ENCODE results near the gene DHCR7. TPM values are rescaled to one million over a fixed set of nuclear protein-coding genes. Genes with fewer than 3 reads are reported as not detected.
A peak's percentile ranks its signal among the peaks of the same experiment; 100 is the strongest.

Gene DHCR7
- total and polyA plus RNA-seq, 4 donors = 32.3 to 115 (median 72.4) TPM

GRCh38 chr11:71450939-71451338, 2.7 kb upstream of the DHCR7 start:
- WGBS (ENCODE audit: insufficient coverage) = 63% methylated on average over 1 of the region's 3 CpGs
- Histone ChIP-seq H3K9me3 (ENCODE audit: control insufficient read depth, insufficient read depth, low read length) (no peaks in the 10 kb centered on the region), H3K27me3 (ENCODE audit: control insufficient read depth, insufficient read depth, low read length) (no peaks in the 10 kb centered on the region), H3K4me1 (ENCODE audit: control insufficient read depth, insufficient read depth, low read length) (peaks cover 44% of the 10 kb centered on the region), H3K27ac (ENCODE audit: low read depth, low read length) (no peak overlapping the region), H3K4me3 (ENCODE audit: low read depth, low read length) (no peak overlapping the region), H3K36me3 (ENCODE audit: control insufficient read depth, insufficient read depth, low read length) (no peaks in the 10 kb centered on the region)
- DNase-seq (ENCODE audit: low read depth in 4 of 6, low spot score in 6 of 6) = peak in 1 of 6 donors; percentile 52

DNA sequence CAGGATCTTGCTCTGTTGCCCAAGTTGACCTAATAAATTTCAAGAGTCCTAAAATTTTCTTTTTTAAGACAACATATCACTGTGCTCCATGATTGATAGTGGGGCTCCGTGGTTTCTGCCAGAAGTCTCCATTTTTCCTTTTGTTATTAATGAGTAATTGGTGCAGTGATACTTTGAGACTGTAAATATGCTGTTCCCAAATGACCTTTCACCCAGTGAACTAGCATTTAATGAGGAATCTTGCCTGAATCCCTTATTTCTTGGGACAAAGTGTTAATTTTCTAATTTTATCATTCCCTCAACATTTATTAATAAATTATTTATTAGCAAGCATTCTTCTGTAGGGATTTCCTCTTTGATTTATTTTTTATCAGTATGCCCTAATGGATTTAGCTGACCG, 2.3 kb upstream of the DHCR7 start:
- Histone ChIP-seq H3K36me3 (ENCODE audit: control insufficient read depth, insufficient read depth, low read length) (no peaks in the 10 kb centered on the region), H3K27ac (ENCODE audit: low read depth, low read length) (no peak overlapping the region), H3K4me1 (ENCODE audit: control insufficient read depth, insufficient read depth, low read length) (peaks cover 44% of the 10 kb centered on the region), H3K9me3 (ENCODE audit: control insufficient read depth, insufficient read depth, low read length) (no peaks in the 10 kb centered on the region), H3K4me3 (ENCODE audit: low read depth, low read length) (no peak overlapping the region), H3K27me3 (ENCODE audit: control insufficient read depth, insufficient read depth, low read length) (no peaks in the 10 kb centered on the region)
- no peak for DNase-seq (ENCODE audit: low read depth in 4 of 6, low spot score in 6 of 6)
- WGBS (ENCODE audit: insufficient coverage) = 100% methylated on average over 1 of the region's 2 CpGs

DNA sequence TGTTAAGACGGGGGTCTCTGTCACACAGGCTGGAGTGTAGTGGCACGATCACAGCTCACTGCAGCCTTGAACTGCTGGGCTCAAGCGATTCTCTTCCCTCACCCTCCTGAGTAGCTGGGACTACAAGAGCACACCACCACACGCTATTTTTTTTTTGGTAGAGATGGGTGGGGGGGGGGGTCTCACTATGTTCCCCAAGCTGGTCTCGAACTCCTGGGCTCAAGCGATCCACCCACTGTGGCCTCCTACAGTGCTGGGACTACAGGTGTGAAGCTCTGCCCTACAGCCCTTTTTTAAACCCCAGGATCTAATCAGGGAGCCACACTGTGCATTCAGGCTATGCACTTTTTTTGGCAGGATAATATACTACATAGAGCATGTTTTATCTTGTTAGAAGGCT, 1.4 kb upstream of the DHCR7 start:
- 14% methylated on average over 2 of the region's 6 CpGs for WGBS (ENCODE audit: insufficient coverage)
- Histone ChIP-seq H3K27me3 (ENCODE audit: control insufficient read depth, insufficient read depth, low read length) (no peaks in the 10 kb centered on the region), H3K4me3 (ENCODE audit: low read depth, low read length) (peak overlapping the region; percentile 94), H3K9me3 (ENCODE audit: control insufficient read depth, insufficient read depth, low read length) (no peaks in the 10 kb centered on the region), H3K4me1 (ENCODE audit: control insufficient read depth, insufficient read depth, low read length) (peaks cover 43% of the 10 kb centered on the region), H3K27ac (ENCODE audit: low read depth, low read length) (no peak overlapping the region), H3K36me3 (ENCODE audit: control insufficient read depth, insufficient read depth, low read length) (peaks cover 7% of the 10 kb centered on the region)
- peak in 1 of 6 donors; percentile 17 for DNase-seq (ENCODE audit: low read depth in 4 of 6, low spot score in 6 of 6)

DNA sequence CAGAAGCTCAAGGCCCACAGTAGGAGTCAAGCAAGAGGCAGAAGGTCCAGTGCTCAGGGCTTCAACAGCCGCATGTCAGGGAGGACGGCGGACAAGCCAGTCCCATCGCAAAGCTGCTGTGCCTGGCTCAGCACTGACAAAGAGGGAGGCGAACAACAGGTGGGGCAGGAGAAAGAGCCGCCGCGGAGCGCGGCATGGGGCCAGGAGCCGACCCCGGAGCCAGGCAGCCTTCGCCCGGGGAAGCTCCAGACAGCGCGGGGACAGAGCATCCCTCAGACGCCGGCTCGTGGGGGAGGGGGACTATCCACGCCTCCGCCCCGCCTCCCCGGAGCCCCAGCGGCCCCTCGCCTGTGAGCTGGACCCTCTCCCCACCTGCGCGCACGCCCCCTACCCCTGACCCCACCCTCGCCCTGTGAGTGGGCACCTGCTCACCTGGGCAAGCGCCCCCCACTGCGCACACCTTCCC, 369 bp downstream of the DHCR7 start:
- H3K27ac ChIP-seq (ENCODE audit: low read depth, low read length) = peak overlapping the region; percentile 71
- H3K4me1 ChIP-seq (ENCODE audit: control insufficient read depth, insufficient read depth, low read length) = peaks cover 35% of the 10 kb centered on the region
- no peaks in the 10 kb centered on the region for H3K27me3 ChIP-seq (ENCODE audit: control insufficient read depth, insufficient read depth, low read length)
- WGBS (ENCODE audit: insufficient coverage) = under 1% methylated on average over 25 of the region's 31 CpGs
- H3K36me3 ChIP-seq (ENCODE audit: control insufficient read depth, insufficient read depth, low read length) = peaks cover 23% of the 10 kb centered on the region
- peak in 2 of 6 donors; percentile 66 for DNase-seq (ENCODE audit: low read depth in 4 of 6, low spot score in 6 of 6)
- H3K9me3 ChIP-seq (ENCODE audit: control insufficient read depth, insufficient read depth, low read length) = no peaks in the 10 kb centered on the region
- peak overlapping the region; percentile 94 for H3K4me3 ChIP-seq (ENCODE audit: low read depth, low read length)

- no peaks in the 10 kb centered on the region for H3K9me3 ChIP-seq (ENCODE audit: control insufficient read depth, insufficient read depth, low read length)
- peaks cover 32% of the 10 kb centered on the region for H3K4me1 ChIP-seq (ENCODE audit: control insufficient read depth, insufficient read depth, low read length)
- DNase-seq (ENCODE audit: low read depth in 4 of 6, low spot score in 6 of 6) = peak in 1 of 6 donors; percentile 18
- peaks cover 29% of the 10 kb centered on the region for H3K36me3 ChIP-seq (ENCODE audit: control insufficient read depth, insufficient read depth, low read length)
- H3K27me3 ChIP-seq (ENCODE audit: control insufficient read depth, insufficient read depth, low read length) = no peaks in the 10 kb centered on the region
- peak overlapping the region; percentile 71 for H3K27ac ChIP-seq (ENCODE audit: low read depth, low read length)
- peak overlapping the region; percentile 94 for H3K4me3 ChIP-seq (ENCODE audit: low read depth, low read length)
- WGBS (ENCODE audit: insufficient coverage) = 35% methylated on average over 6 of the region's 9 CpGs
Measured at GRCh38 chr11:71446942-71447688, 1.1 kb downstream of the DHCR7 start.

- no peaks in the 10 kb centered on the region for H3K9me3 ChIP-seq (ENCODE audit: control insufficient read depth, insufficient read depth, low read length)
- H3K36me3 ChIP-seq (ENCODE audit: control insufficient read depth, insufficient read depth, low read length) = peaks cover 39% of the 10 kb centered on the region
- no peak overlapping the region for H3K27ac ChIP-seq (ENCODE audit: low read depth, low read length)
- no peaks in the 10 kb centered on the region for H3K27me3 ChIP-seq (ENCODE audit: control insufficient read depth, insufficient read depth, low read length)
- H3K4me3 ChIP-seq (ENCODE audit: low read depth, low read length) = no peak overlapping the region
- peaks cover 26% of the 10 kb centered on the region for H3K4me1 ChIP-seq (ENCODE audit: control insufficient read depth, insufficient read depth, low read length)
- no CpG with 5 or more reads among the region's 1 CpG for WGBS (ENCODE audit: insufficient coverage)
- no peak for DNase-seq (ENCODE audit: low read depth in 4 of 6, low spot score in 6 of 6)
Measured at GRCh38 chr11:71446150-71446549, 2.0 kb downstream of the DHCR7 start.

GRCh38 chr11:71444811-71445210, 3.4 kb downstream of the DHCR7 start:
- Histone ChIP-seq H3K4me3 (ENCODE audit: low read depth, low read length) (no peak overlapping the region), H3K27me3 (ENCODE audit: control insufficient read depth, insufficient read depth, low read length) (no peaks in the 10 kb centered on the region), H3K27ac (ENCODE audit: low read depth, low read length) (no peak overlapping the region), H3K36me3 (ENCODE audit: control insufficient read depth, insufficient read depth, low read length) (peaks cover 52% of the 10 kb centered on the region), H3K4me1 (ENCODE audit: control insufficient read depth, insufficient read depth, low read length) (peaks cover 26% of the 10 kb centered on the region), H3K9me3 (ENCODE audit: control insufficient read depth, insufficient read depth, low read length) (no peaks in the 10 kb centered on the region)
- DNase-seq (ENCODE audit: low read depth in 4 of 6, low spot score in 6 of 6) = no peak
- 98% methylated on average over 4 of the region's 6 CpGs for WGBS (ENCODE audit: insufficient coverage)

DNA sequence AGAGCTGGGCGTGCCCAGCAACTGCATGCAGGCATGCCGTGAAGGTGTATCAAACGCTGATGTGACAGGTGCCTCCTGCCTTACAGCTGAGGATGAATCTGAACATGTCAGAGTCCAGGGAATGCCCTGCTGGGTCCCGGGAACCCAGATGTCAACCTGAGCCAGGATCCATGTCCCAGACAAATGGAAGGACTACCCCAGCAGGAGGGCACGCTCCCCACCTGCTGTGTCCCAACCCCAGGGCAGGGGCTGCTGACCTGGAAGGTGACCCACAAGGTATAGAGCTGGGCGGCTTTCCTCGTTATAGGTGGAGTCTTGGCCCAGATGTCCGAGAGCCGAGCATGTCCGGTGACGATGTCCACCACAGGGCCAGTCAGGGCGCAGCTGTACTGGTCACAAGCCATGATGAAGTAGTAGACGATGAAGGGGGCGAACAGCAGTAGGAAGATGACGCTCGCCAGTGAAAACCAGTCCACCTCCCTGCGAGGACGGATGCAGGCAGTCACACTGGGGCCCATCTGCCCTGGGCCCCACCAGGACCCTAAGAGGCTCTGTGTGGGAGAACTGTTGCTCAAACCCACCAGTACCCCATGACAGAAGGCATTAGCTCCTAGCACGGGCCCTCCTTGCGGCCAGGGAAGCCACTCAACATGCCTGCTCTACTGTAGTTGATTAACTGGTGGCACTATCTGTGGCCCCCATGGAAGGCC, 4.3 kb downstream of the DHCR7 start:
- no peak overlapping the region for H3K27ac ChIP-seq (ENCODE audit: low read depth, low read length)
- H3K9me3 ChIP-seq (ENCODE audit: control insufficient read depth, insufficient read depth, low read length) = no peaks in the 10 kb centered on the region
- no peaks in the 10 kb centered on the region for H3K27me3 ChIP-seq (ENCODE audit: control insufficient read depth, insufficient read depth, low read length)
- no peak overlapping the region for H3K4me3 ChIP-seq (ENCODE audit: low read depth, low read length)
- peaks cover 18% of the 10 kb centered on the region for H3K4me1 ChIP-seq (ENCODE audit: control insufficient read depth, insufficient read depth, low read length)
- WGBS (ENCODE audit: insufficient coverage) = 92% methylated on average over 20 of the region's 20 CpGs
- DNase-seq (ENCODE audit: low read depth in 4 of 6, low spot score in 6 of 6) = no peak
- peaks cover 62% of the 10 kb centered on the region for H3K36me3 ChIP-seq (ENCODE audit: control insufficient read depth, insufficient read depth, low read length)

DNA sequence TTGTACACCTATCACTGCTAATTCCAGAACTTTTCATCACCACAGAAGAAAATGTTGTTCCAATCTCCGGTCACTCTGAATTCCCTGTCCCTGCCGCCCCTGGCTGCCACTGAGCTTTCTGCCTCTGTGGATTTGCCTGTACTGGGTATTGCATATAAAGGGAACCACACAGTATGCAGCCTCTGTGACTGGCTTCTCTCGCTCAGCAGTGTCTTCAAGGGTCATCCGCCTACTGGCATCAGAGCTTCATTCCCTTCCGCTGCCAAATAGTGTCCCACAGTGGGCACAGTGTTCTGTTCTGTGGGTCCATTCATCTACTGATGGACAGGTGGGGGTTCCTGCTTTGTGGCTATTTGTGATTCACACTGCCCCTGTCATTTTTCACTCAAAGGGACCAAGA, 5.3 kb downstream of the DHCR7 start:
- no peak overlapping the region for H3K27ac ChIP-seq (ENCODE audit: low read depth, low read length)

More for the DNA sequence above, 5.3 kb downstream of the DHCR7 start:
- H3K9me3 ChIP-seq (ENCODE audit: control insufficient read depth, insufficient read depth, low read length) = no peaks in the 10 kb centered on the region
- H3K4me1 ChIP-seq (ENCODE audit: control insufficient read depth, insufficient read depth, low read length) = peaks cover 13% of the 10 kb centered on the region
- DNase-seq (ENCODE audit: low read depth in 4 of 6, low spot score in 6 of 6) = peak in 1 of 6 donors; percentile 29
- no peak overlapping the region for H3K4me3 ChIP-seq (ENCODE audit: low read depth, low read length)
- H3K27me3 ChIP-seq (ENCODE audit: control insufficient read depth, insufficient read depth, low read length) = no peaks in the 10 kb centered on the region
- peaks cover 72% of the 10 kb centered on the region for H3K36me3 ChIP-seq (ENCODE audit: control insufficient read depth, insufficient read depth, low read length)
- WGBS (ENCODE audit: insufficient coverage) = 87% methylated on average over 4 of the region's 5 CpGs

Data from spinal cord (tissue), 10 donors.